GM12878 (cell line): ENCODE measurements around the gene SMTNL1. TPM values are rescaled to one million over a fixed set of nuclear protein-coding genes. Genes with fewer than 3 reads are reported as not detected.

Experiments
- ATAC-seq: fragments of 200-7000 bp; cut with Tn5 transposase; 3 replicates; pipeline ENCODE4 v1.9.1; 2020; ENCODE audit warnings: mild to moderate bottlenecking, moderate library complexity
- BruUV-seq: library from RNA; stranded (reverse); fragments of 400-500 nt; replicated peaks from 2 replicates; lab custom pipeline; 2021; lab: Mats Ljungman, UMichigan
- CTCF ChIA-PET: fragments of 300-600 bp; sonication (Branson Sonifier 250); formaldehyde crosslinking; extraction: SDS; loops from one replicate; lab custom pipeline; 2021; ENCODE audit warnings: inconsistent platforms; lab: Yijun Ruan, JAX
- POLR2A ChIA-PET: fragments of 350-600 bp; formaldehyde crosslinking; extraction: SDS; loops from one replicate; lab custom pipeline; 2021; ENCODE audit warnings: inconsistent platforms; lab: Charles Lee
- RAD21 ChIA-PET: fragments of 300-600 bp; sonication (Branson Sonifier 250); formaldehyde crosslinking; loops from one replicate; lab custom pipeline; 2023; ENCODE audit warnings: antibody characterized with exemption; ENCODE audit not compliant: unreplicated experiment; lab: Charles Lee
- SMC1A ChIA-PET: fragments of 300-600 bp; sonication (Branson Sonifier 250); formaldehyde crosslinking; loops from one replicate; lab custom pipeline; 2023; ENCODE audit not compliant: unreplicated experiment, uncharacterized antibody; lab: Charles Lee
- DNase-seq: peaks from one replicate; pipeline ENCODE4 v3.0.0-alpha.2; 2011; ENCODE audit warnings: low read depth, low spot score
- FAIRE-seq: peaks from 3 replicates; lab custom pipeline; 2011; peaks lifted over from hg19 to GRCh38; lab: Jason Lieb, UNC
- H2AFZ ChIP-seq: 2 replicates; pipeline ENCODE4 v1.6.0; 2011; ENCODE audit warnings: low read depth, low read length, control low read depth; ENCODE audit not compliant: control insufficient read depth
- H3K27ac ChIP-seq: 2 replicates; pipeline ENCODE4 v1.5.1; 2011; ENCODE audit warnings: control low read depth; ENCODE audit not compliant: control insufficient read depth, insufficient read depth
- H3K27me3 ChIP-seq, 2 experiments: replicated peaks in 1 of 2; 2 replicates each; pipeline versions ENCODE4 v1.6.0 to v1.6.1; 2011; ENCODE audit warnings: low read length in 1 of 2; ENCODE audit not compliant: control insufficient read depth in 2 of 2, insufficient read depth in 2 of 2
- H3K36me3 ChIP-seq, 2 experiments: 2 replicates each; pipeline ENCODE4 v1.5.1; 2011; ENCODE audit warnings: low read length in 1 of 2; ENCODE audit not compliant: control insufficient read depth in 2 of 2, insufficient read depth in 2 of 2
- H3K4me1 ChIP-seq: 2 replicates; pipeline ENCODE4 v1.6.1; 2011; ENCODE audit warnings: mild to moderate bottlenecking, low read length, moderate library complexity, mixed read lengths; ENCODE audit not compliant: control insufficient read depth, insufficient read depth
- H3K4me2 ChIP-seq: 2 replicates; pipeline ENCODE4 v1.6.0; 2011; ENCODE audit warnings: control low read depth; ENCODE audit not compliant: control insufficient read depth, insufficient read depth
- H3K4me3 ChIP-seq: fragments of 200-600 bp; sonication (generic); 2 replicates; pipeline ENCODE4 v1.5.1; 2016
- H3K79me2 ChIP-seq: 2 replicates; pipeline ENCODE4 v1.6.0; 2011; ENCODE audit warnings: low read length; ENCODE audit not compliant: control insufficient read depth, insufficient read depth
- H3K9ac ChIP-seq: 2 replicates; pipeline ENCODE4 v1.8.0; 2011; ENCODE audit warnings: low read length, control low read depth, mixed read lengths; ENCODE audit not compliant: control insufficient read depth, insufficient read depth
- H3K9me3 ChIP-seq: replicated peaks from 3 replicates; pipeline ENCODE4 v1.5.1; 2011; ENCODE audit warnings: mild to moderate bottlenecking, low read length; ENCODE audit not compliant: control insufficient read depth, insufficient read depth
- H4K20me1 ChIP-seq: 2 replicates; pipeline ENCODE4 v1.6.0; 2011; ENCODE audit not compliant: control insufficient read depth, insufficient read depth
- BMI1 ChIP-seq: fragments of 450-650 bp; IDR thresholded peaks from 2 replicates; pipeline ENCODE4 v1.6.1; 2016; ENCODE audit warnings: mild to moderate bottlenecking, moderate library complexity, borderline replicate concordance
- BRCA1 ChIP-seq: IDR thresholded peaks from 2 replicates; pipeline ENCODE4 v1.6.1; 2011; ENCODE audit warnings: low read depth, low read length, improper control_type of control experiment
- CBX3 ChIP-seq: fragments of 200-600 bp; sonication (generic); IDR thresholded peaks from 2 replicates; pipeline ENCODE4 v1.6.1; 2016; ENCODE audit warnings: low read depth, borderline replicate concordance
- CEBPB ChIP-seq, 2 experiments: fragments of 150-350 bp in 1 of 2; IDR thresholded peaks; 2 replicates each; pipeline ENCODE4 v1.6.1; 2012 to 2014; ENCODE audit warnings: low read depth in 2 of 2, low read length in 2 of 2, borderline replicate concordance in 1 of 2, inconsistent platforms in 1 of 2
- CTCF ChIP-seq, 3 experiments: IDR thresholded peaks in 2 of 3; conservative IDR thresholded peaks in 1 of 3; 2 replicates each; pipeline ENCODE4 v1.5.1; 2011; ENCODE audit warnings: low read depth in 3 of 3, low read length in 3 of 3, mild to moderate bottlenecking in 3 of 3, control low read depth in 2 of 3, moderate library complexity in 2 of 3, inconsistent platforms in 1 of 3, mixed read lengths in 1 of 3; ENCODE audit not compliant: control insufficient read depth in 2 of 3, insufficient read depth in 1 of 3; ENCODE audit errors: extremely low read depth in 1 of 3
- JUNB ChIP-seq: IDR thresholded peaks from 2 replicates; pipeline ENCODE4 v1.6.1; 2016; ENCODE audit warnings: antibody characterized with exemption, mild to moderate bottlenecking
- KLF5 ChIP-seq: fragments of 450-650 bp; IDR thresholded peaks from 2 replicates; pipeline ENCODE4 v1.6.1; 2014; ENCODE audit warnings: mild to moderate bottlenecking; ENCODE audit not compliant: partially characterized antibody
- NBN ChIP-seq: fragments of 450-650 bp; IDR thresholded peaks from 2 replicates; pipeline ENCODE4 v1.6.1; 2016
- RAD21 ChIP-seq: IDR thresholded peaks from 2 replicates; pipeline ENCODE4 v1.6.1; 2011; ENCODE audit warnings: mild to moderate bottlenecking, low read depth, low read length, moderate library complexity; ENCODE audit not compliant: insufficient read depth
- SMC3 ChIP-seq: IDR thresholded peaks from 2 replicates; pipeline ENCODE4 v1.6.1; 2011; ENCODE audit warnings: low read length, improper control_type of control experiment, borderline replicate concordance
- WGBS: methylation state at CpG from one replicate; pipeline ENCODE4 v1.1.6; 2016; ENCODE audit warnings: low lambda C conversion rate; ENCODE audit not compliant: insufficient replicate concordance, insufficient coverage; ENCODE audit errors: missing lambda C conversion rate; 5-methylcytosine and 5-hydroxymethylcytosine counted together
- in situ Hi-C: fragments of 300-500 bp; cut with MboI; formaldehyde crosslinking; loops from 9 replicates; pipeline ENCODE4 v1.14.3; 2018; ENCODE audit warnings: mixed read lengths
- intact Hi-C: fragments of 100-400 bp; cut with micrococcal nuclease; formaldehyde crosslinking; loops from one replicate; pipeline ENCODE4 v1.14.2; 2022; ENCODE audit not compliant: unreplicated experiment
- polyA plus RNA-seq, 11 experiments: library from polyadenylated mRNA; depleted of rRNA in 4 of 11; unstranded in 6 of 11; stranded (reverse) in 5 of 11; fragments of >200 nt; fragmentation: Nextera tagmentation in 4 of 11; fragmentation: Illumina TruSeq in 1 of 11; extraction: Ambion mirVana in 4 of 11; extraction: Trizol in 1 of 11; gene quantifications; 1 replicate in 1 of 11; 2 replicates in 10 of 11; pipeline versions ENCODE4 v1.2.1 to v1.2.3, GENCODE V29; 2011 to 2016; ENCODE audit warnings: inconsistent platforms in 2 of 11, missing spikeins in 2 of 11, low read depth in 1 of 11
- total RNA-seq, 4 experiments: library from RNA; depleted of rRNA in 3 of 4; stranded (reverse); fragments of >200 nt in 3 of 4; fragmentation: Illumina TruSeq in 1 of 4; extraction: Trizol in 1 of 4; gene quantifications; 2 replicates each; pipeline versions ENCODE4 v1.2.1 to v1.2.3, GENCODE V29; 2013 to 2021

The SMTNL1 gene
- total and polyA plus RNA-seq, 10 of the 15 experiments (the other 5 are each of a cell fraction or from before 2014, with no cell fraction given) = 0.06 to 0.17 (median 0.10) TPM; not detected in 7

- Histone ChIP-seq H3K9ac (no peak overlapping the region), H3K4me1 (no peaks in the 10 kb centered on the region), H3K27ac (no peak overlapping the region), H3K79me2 (no peaks in the 10 kb centered on the region), H4K20me1 (no peaks in the 10 kb centered on the region), H2AFZ (no peak overlapping the region), H3K4me3 (no peak overlapping the region), H3K36me3 (peaks cover 3 to 7% of the 10 kb centered on the region in 2 experiments), H3K9me3 (no peaks in the 10 kb centered on the region), H3K27me3 (no peaks in the 10 kb centered on the region), H3K4me2 (no peak overlapping the region)
- no peak for ATAC-seq
- POLR2A ChIA-PET = no interaction called here
- RAD21 ChIA-PET = interaction anchor here (1.6 to 4.8 kb wide), 4 partner anchors 26 to 150 kb away, joined by 7 to 133 read pairs (median 29); partner anchors contain the start of genes SLC43A1 and TIMM10
- DNase-seq = no peak
- WGBS = 98% methylated on average over 9 of the region's 9 CpGs
- TF ChIP-seq CBX3 = no peak
- no peak for TF ChIP-seq JUNB
- intact Hi-C loops (no loop called here), in situ Hi-C loops (loop anchor here (5.0 to 25.0 kb wide), 3 partner anchors 37 to 653 kb away; no protein-coding TSS in a partner anchor)
- CTCF ChIA-PET = interaction anchor here (0.6 to 11.8 kb wide), 10 partner anchors 11 to 151 kb away, joined by 3 to 396 read pairs (median 8); partner anchors contain the start of genes RTN4RL2, SLC43A1 and TIMM10
- TSS peak; percentile 41 for BruUV-seq
- SMC1A ChIA-PET = interaction anchor here (1.6 to 7.5 kb wide), 3 partner anchors 24 to 150 kb away, joined by 11 to 130 read pairs (median 47); partner anchors contain the start of genes SLC43A1 and TIMM10
- no peak for FAIRE-seq
These were observed 46.7 kb upstream of the SMTNL1 start for GRCh38 chr11:57490456-57491248.

- H3K27ac ChIP-seq = no peak overlapping the region
- ATAC-seq (peak; percentile 89), FAIRE-seq (no peak), DNase-seq (no peak)
- no TSS peak for BruUV-seq
- ChIA-PET POLR2A (no interaction called here), CTCF (interaction anchor here (0.6 to 11.8 kb wide), 18 partner anchors 8 to 175 kb away, joined by 3 to 396 read pairs (median 8); partner anchors contain the start of genes RTN4RL2, SLC43A1, SMTNL1 and TIMM10), RAD21 (interaction anchor here (1.3 to 4.8 kb wide), 5 partner anchors 25 to 155 kb away, joined by 3 to 133 read pairs (median 12); partner anchors contain the start of genes SLC43A1 and TIMM10), SMC1A (interaction anchor here (1.0 to 7.5 kb wide), 4 partner anchors 8 to 149 kb away, joined by 3 to 130 read pairs (median 29); partner anchors contain the start of genes SLC43A1 and TIMM10)
- H2AFZ ChIP-seq = no peak overlapping the region
- 84% methylated on average over 11 of the region's 11 CpGs for WGBS
- TF ChIP-seq SMC3 = peak; percentile 57; the same call in 1 of the 2 replicates
- TF ChIP-seq KLF5 = no peak
- TF ChIP-seq BRCA1 = no peak
- TF ChIP-seq CEBPB (IDR thresholded peaks at IDR 0.05; ENCODE audit: borderline replicate concordance in 1 of 2, low read depth in 2 of 2, low read length in 2 of 2) = peak in 1 of 2 experiments; percentile 24; a peak in 1 of 4 replicates
- peak; percentile 21; the same call in 1 of the 2 replicates for TF ChIP-seq RAD21
- TF ChIP-seq CTCF (IDR thresholded peaks at IDR 0.05 in 2 of 3, conservative IDR thresholded peaks at IDR 0.05 in 1 of 3; ENCODE audit: control insufficient read depth in 2 of 3, extremely low read depth in 1 of 3, insufficient read depth in 1 of 3, low read depth in 3 of 3, low read length in 3 of 3) = peak; percentile 59 to 81 (median 71)
- no peak for TF ChIP-seq BMI1
- TF ChIP-seq NBN = no peak
- H3K4me3 ChIP-seq = no peak overlapping the region
- H3K36me3 ChIP-seq = peaks cover 3 to 5% of the 10 kb centered on the region in 2 experiments
- in situ Hi-C loops (loop anchor here (5.0 to 25.0 kb wide), 3 partner anchors 36 to 654 kb away; no protein-coding TSS in a partner anchor), intact Hi-C loops (loop anchor here (2.0 kb wide), 1 partner anchor 153 kb away; no protein-coding TSS in a partner anchor)
- H3K4me2 ChIP-seq = no peak overlapping the region
- no peaks in the 10 kb centered on the region for H3K79me2 ChIP-seq
- H3K9ac ChIP-seq = no peak overlapping the region
- no peaks in the 10 kb centered on the region for H4K20me1 ChIP-seq
- no peaks in the 10 kb centered on the region for H3K4me1 ChIP-seq
- no peaks in the 10 kb centered on the region for H3K27me3 ChIP-seq
- H3K9me3 ChIP-seq = no peaks in the 10 kb centered on the region
These were observed 45.9 kb upstream of the SMTNL1 start for GRCh38 chr11:57491371-57492061.
